ENCODE results near the gene DNAJC8. TPM values are rescaled to one million over a fixed set of nuclear protein-coding genes. Genes with fewer than 3 reads are reported as not detected.

DNAJC8 gene
- total RNA-seq, 2 donors from 2014 or later = 95.4 to 103 TPM

- Mint-ChIP-seq H3K27ac (no peak overlapping the region), H3K36me3 (peaks cover 0 to 7% of the 10 kb centered on the region in 2 donors), H3K9me3 (no peaks in the 10 kb centered on the region)
- no peak for ATAC-seq
- DNase-seq (ENCODE audit: low spot score in 2 of 2) = no peak
Observed at GRCh38 chr1:28170001-28170596, 62.7 kb downstream of the DNAJC8 start.

DNA sequence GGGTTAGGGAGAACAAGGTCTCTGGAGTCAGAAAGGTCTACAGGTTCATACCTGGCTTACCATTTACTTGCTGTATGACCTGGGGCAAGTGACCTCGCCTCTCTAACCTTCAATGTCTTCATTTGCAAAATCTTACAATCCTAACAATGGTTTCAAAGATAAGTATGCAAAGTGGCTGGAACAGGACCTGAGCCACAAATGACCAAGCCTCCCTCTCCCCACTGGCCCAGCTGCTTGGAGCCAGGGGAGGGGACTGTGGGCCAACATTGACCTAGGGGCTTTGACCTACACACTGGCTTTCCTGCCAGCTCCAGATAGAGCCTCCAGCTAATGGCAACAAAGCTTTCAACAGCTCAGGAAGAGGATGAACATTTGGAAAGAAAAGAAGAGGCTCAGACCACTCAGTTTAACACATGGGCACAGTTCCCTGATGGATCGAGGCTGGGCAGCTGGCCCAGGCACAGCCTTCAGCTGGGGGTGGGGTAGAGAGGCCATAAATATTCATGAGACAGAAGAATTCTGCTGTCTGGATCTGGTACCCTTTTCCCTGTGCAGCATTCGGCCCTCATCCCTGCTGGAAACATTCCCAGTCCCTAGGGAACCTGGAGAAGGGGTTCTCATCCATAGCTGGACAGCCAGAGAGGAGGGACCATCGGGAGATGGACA is 69.2 kb downstream of the DNAJC8 start:
- ATAC-seq (no peak), DNase-seq (ENCODE audit: low spot score in 2 of 2) (no peak)
- H3K9me3 Mint-ChIP-seq = no peaks in the 10 kb centered on the region
- H3K36me3 Mint-ChIP-seq = peaks cover 0 to 13% of the 10 kb centered on the region in 2 donors
- H3K27ac Mint-ChIP-seq = no peak overlapping the region

DNA sequence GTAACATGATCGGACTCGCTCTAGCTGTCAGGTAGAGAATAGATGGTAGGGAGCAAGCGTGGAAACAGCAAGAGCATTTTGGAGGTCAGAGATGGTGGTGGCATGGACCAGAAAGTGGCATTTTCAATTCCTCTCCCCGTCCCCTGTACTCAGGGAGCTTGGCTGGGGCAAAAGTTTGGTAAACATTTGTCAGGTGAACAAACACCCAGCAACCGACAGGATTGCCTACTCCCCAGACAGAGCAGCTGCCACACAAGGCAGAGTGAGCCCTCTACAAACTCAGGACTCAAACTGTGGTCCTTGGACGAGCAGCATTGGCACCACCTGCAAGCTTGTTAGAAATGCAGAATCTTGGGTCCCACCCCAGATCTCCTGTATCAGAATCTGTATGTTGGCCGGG is 70.7 kb downstream of the DNAJC8 start:
- DNase-seq (ENCODE audit: low spot score in 2 of 2) (no peak), ATAC-seq (no peak)
- Mint-ChIP-seq H3K36me3 (peaks cover 0 to 13% of the 10 kb centered on the region in 2 donors), H3K9me3 (no peaks in the 10 kb centered on the region), H3K27ac (no peak overlapping the region)

DNA sequence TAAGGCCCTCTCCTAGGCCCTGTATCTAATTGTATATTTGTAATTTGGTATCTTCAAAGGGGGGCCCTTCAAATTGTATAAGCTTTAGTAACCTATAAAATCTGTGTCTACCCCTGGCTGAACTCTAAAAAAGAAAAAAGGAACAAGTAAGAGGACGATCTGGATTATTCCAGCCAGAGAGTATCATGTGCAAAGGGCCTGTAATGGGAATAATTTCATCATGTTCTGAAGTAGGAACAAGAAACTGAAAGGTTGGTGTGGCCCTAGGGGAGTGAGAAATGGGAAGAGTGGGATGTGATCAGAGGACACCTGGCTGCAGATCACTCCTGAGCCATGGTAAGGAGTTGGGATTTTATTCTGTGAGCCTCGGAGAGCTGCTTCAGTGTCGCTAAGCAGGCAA is 71.1 kb downstream of the DNAJC8 start:
- H3K27ac Mint-ChIP-seq = no peak overlapping the region
- H3K9me3 Mint-ChIP-seq = no peaks in the 10 kb centered on the region
- ATAC-seq (no peak), DNase-seq (ENCODE audit: low spot score in 2 of 2) (no peak)
- H3K36me3 Mint-ChIP-seq = peaks cover 0 to 13% of the 10 kb centered on the region in 2 donors

- Mint-ChIP-seq H3K27ac (no peak overlapping the region), H3K9me3 (no peaks in the 10 kb centered on the region), H3K36me3 (peaks cover 0 to 8% of the 10 kb centered on the region in 2 donors)
- no peak for DNase-seq (ENCODE audit: low spot score in 2 of 2)
- no peak for ATAC-seq
Observed at GRCh38 chr1:28160782-28161266, 72.0 kb downstream of the DNAJC8 start.

DNA sequence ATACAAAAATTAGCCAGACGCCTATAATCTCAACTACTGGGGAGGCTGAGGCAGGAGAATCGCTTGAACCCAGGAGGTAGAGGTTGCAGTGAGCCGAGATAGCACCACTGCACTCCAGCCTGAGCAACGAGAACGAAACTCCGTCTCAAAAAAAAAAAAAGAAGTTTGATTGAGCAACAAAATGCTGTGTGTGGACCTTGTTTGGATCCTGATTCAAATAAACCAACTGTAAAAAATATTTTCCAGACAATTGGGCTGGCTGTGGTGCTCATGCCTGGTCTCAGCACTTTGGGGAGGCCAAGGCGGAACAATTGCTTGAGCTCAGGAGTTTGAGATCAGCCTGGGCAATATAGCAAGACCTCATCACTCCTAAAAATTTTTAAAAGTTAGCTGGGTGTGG is 73.1 kb downstream of the DNAJC8 start:
- Mint-ChIP-seq H3K36me3 (peaks cover 0 to 6% of the 10 kb centered on the region in 2 donors), H3K27ac (no peak overlapping the region), H3K9me3 (no peaks in the 10 kb centered on the region)
- DNase-seq (ENCODE audit: low spot score in 2 of 2) (no peak), ATAC-seq (no peak)

DNA sequence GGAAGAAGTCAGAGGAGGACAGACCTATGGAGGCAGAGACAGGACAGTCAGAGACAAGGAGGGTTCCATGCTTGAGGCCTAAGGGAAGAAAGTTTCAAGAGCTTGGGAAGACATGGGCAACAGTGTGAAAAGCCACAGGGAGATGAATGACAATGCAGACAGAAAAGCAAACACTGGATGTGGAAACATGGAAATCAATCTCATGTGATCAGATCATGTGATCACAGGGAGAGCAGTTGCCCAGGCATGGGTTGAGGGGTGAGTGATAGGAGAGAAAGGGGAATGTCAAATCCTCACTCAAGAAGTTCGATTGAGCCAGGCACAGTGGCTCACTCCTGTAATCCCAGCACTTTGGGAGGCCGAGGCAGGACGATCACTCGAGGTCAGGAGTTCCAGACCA is 73.6 kb downstream of the DNAJC8 start:
- H3K36me3 Mint-ChIP-seq = peaks cover 0 to 6% of the 10 kb centered on the region in 2 donors
- H3K9me3 Mint-ChIP-seq = no peaks in the 10 kb centered on the region
- no peak overlapping the region for H3K27ac Mint-ChIP-seq
- no peak for DNase-seq (ENCODE audit: low spot score in 2 of 2)
- no peak for ATAC-seq

GRCh38 chr1:28157894-28158293 is 74.9 kb downstream of the DNAJC8 start:
- no peak for DNase-seq (ENCODE audit: low spot score in 2 of 2)
- no peak for ATAC-seq
- H3K9me3 Mint-ChIP-seq = no peaks in the 10 kb centered on the region
- peaks cover 0 to 6% of the 10 kb centered on the region in 2 donors for H3K36me3 Mint-ChIP-seq
- no peak overlapping the region for H3K27ac Mint-ChIP-seq

GRCh38 chr1:28156821-28157220 is 76.0 kb downstream of the DNAJC8 start:
- H3K27ac Mint-ChIP-seq = no peak overlapping the region
- ATAC-seq = no peak
- peaks cover 0 to 6% of the 10 kb centered on the region in 2 donors for H3K36me3 Mint-ChIP-seq
- DNase-seq (ENCODE audit: low spot score in 2 of 2) = no peak
- H3K9me3 Mint-ChIP-seq = no peaks in the 10 kb centered on the region

DNA sequence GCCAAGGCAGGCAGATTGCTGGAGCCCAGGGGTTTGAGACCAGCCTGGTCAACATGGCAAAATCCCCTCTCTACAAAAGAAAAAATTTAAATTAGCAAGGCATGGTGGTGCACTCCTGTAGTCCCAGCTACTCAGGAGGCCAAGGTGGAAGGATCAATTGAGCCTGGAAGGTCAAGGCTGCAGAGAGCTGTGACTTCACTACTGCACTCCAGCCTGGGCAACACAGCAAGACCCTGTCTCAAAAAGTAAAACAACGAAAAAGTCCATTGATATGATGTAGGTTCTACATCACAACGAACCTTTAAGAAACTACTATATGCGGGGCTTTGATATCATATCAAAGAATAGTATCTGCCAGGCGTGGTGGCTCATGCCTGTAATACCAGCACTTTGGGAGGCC is 77.2 kb downstream of the DNAJC8 start:
- no peaks in the 10 kb centered on the region for H3K9me3 Mint-ChIP-seq
- ATAC-seq = no peak
- peaks cover under 1 to 6% of the 10 kb centered on the region in 2 donors for H3K36me3 Mint-ChIP-seq

DNA sequence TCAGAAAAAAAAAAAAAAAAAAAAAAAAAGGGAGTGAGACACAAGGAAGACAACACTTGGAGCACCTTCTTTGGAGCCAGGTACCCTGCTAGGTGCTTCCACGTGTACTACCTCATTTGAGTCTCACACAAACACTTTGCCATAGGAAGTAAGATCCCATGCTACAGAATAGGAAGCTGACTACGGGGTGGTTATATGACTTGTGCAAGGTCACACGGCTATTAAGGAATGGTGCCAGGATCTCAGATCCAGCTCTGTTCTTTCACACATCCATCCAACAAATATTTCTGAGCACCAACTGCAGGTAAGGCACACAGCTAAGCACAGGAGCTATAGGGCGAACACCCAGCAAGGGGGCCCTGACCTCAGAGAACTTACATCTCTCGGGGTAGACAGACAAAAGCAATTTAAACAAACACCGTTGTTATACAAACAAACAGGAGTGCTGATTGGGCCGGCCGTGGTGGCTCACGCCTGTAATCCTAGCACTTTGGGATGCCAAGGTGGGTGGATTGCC is 78.7 kb downstream of the DNAJC8 start:
- Mint-ChIP-seq H3K9me3 (peaks cover 0 to 4% of the 10 kb centered on the region in 2 donors), H3K36me3 (peaks cover 9 to 10% of the 10 kb centered on the region in 2 donors), H3K27ac (no peak overlapping the region)
- no peak for DNase-seq (ENCODE audit: low spot score in 2 of 2)
- ATAC-seq = no peak

More for the DNA sequence above, 77.2 kb downstream of the DNAJC8 start:
- no peak overlapping the region for H3K27ac Mint-ChIP-seq
- DNase-seq (ENCODE audit: low spot score in 2 of 2) = no peak

Other genes with a start within 250 kb of the DNAJC8 start
- gene EYA3, start 144.4 kb downstream of the DNAJC8 start, total RNA-seq = 10 to 100 TPM; 33.1 to 34.4 TPM
- gene PTAFR, start 56.3 kb downstream of the DNAJC8 start, total RNA-seq = under 1 TPM; 0.06 to 0.07 TPM
- gene ATP5IF1, start 3.1 kb upstream of the DNAJC8 start, total RNA-seq = 100 to 1,000 TPM; 125 to 195 TPM
- gene SESN2, start 26.5 kb upstream of the DNAJC8 start, total RNA-seq = 10 to 100 TPM; 16.7 to 38.7 TPM
- 10 to 100 TPM; 17.1 to 19.1 TPM for gene MED18, start 96.0 kb upstream of the DNAJC8 start, total RNA-seq
- 10 to 100 TPM; 23.5 to 30.4 TPM for gene PHACTR4, start 136.7 kb upstream of the DNAJC8 start, total RNA-seq